ENCODE measurements around the gene CCDC40.

DNA sequence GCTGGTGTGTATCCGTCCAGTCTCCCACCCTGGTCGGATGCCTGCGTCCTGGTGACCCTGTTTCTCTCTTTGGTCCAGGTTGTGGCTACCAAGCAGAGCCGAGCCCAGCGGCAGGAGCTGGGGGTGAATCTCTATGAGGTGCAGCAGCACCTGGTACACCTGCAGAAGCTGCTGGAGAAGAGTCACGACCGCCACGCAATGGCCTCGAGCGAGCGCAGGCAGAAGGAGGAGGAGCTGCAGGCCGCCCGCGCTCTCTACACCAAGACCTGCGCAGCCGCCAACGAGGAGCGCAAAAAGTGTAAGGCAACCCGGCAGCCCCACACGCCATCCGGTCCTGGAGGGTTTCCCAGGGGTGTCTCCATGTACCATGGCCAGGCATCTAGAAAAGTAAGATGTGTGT, 13.5 kb downstream of the CCDC40 start:
- TF ChIP-seq, protein P1, sequence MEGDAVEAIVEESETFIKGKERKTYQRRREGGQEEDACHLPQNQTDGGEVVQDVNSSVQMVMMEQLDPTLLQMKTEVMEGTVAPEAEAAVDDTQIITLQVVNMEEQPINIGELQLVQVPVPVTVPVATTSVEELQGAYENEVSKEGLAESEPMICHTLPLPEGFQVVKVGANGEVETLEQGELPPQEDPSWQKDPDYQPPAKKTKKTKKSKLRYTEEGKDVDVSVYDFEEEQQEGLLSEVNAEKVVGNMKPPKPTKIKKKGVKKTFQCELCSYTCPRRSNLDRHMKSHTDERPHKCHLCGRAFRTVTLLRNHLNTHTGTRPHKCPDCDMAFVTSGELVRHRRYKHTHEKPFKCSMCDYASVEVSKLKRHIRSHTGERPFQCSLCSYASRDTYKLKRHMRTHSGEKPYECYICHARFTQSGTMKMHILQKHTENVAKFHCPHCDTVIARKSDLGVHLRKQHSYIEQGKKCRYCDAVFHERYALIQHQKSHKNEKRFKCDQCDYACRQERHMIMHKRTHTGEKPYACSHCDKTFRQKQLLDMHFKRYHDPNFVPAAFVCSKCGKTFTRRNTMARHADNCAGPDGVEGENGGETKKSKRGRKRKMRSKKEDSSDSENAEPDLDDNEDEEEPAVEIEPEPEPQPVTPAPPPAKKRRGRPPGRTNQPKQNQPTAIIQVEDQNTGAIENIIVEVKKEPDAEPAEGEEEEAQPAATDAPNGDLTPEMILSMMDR (IDR thresholded peaks at IDR 0.05), result no peak
- TF ChIP-seq POLR2A (IDR thresholded peaks at IDR 0.05), result no peak

All from heart left ventricle (tissue), 13 donors.